HG03135 (cell line): Measurements from ENCODE around the gene NRCAM.

ENCODE experiments used
- ATAC-seq: cut with Tn5 transposase; IDR thresholded peaks from one replicate; pipeline ENCODE4 v1.9.1; 2021; ENCODE audit warnings: mild to moderate bottlenecking, moderate library complexity; ENCODE audit not compliant: unreplicated experiment

NRCAM gene

DNA sequence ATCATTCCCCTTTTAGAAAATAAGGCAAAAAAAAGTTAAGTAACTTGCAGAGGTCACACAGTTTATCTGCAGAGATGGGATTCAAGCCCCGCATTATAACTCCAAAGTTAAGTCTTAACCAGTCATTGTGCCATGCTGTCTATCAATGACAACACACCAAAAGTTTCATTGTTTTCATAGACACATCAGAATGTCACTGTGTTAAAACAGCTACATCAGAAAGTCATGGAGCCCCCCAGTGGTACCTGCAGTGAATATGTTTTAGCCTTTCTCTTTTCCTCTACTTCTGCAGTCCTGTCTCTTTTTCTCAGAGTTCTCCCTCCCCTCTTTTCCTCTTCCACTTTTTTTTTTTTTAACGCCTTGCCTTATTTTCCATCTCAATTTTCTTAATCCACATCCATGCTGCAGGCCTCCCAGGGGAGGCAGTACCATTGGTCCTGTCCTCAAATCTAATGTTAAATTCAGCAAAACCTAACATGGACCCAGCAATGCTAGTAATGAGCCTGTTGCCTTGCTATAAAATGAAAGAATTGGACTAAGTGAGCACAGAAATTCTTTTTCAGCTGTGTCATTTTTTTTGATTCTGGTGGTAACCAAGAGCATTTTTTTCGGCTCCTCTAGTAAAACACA lies 3.8 kb upstream of the NRCAM start:
- ATAC-seq: no peak

DNA sequence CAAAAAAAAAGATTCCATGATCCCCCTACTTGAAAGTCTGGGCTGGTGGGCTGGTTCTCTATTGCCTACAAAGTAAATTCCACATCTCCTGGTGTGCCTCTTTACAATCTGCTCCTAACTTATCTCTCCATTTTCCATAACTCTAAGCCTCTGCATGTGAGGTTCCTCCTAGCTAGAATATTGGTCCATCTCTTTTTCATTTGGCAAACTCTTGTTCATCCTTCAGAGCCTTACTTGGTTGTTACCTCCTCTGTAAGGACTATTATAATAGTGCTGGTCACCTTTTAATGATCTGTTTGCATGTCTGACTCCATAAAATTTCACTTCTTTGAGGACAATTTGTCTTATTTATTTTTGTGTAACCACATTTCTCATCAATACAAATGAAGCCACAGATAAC lies 1.6 kb upstream of the NRCAM start:
- ATAC-seq: no peak

DNA sequence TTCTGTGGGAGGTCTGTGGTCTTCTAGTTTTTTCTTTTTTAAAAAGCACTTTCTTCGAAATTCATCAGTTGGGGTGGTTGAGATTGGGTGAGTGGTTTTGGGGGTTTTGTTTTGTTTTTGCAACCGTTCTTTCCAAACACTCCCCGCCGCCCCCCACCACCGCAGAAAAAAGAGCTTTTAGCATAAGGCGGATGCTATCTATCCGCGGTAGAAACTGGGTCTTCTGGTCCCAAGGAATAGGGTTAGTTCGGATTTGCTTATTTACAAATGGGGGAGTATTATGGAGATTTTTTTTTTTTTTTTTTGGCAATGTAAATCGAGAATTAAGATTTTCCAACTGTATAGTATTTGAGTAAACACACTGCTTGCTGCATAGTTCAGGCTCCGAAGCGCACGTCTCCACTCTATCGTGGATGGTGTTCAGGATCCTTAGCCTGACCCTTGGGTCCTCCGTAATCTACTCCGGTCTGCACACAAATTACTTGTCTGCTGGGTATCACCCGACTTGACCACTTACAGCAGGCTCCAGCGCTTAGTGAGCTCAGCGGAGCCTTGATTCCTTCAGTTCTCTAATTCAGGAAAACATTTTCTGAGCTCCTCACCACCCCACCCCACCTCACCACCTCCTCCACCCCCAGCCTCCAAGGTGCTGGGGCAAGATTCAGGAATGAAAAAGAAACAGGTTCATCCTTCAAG lies 757 bp upstream of the NRCAM start:
- no peak for ATAC-seq

DNA sequence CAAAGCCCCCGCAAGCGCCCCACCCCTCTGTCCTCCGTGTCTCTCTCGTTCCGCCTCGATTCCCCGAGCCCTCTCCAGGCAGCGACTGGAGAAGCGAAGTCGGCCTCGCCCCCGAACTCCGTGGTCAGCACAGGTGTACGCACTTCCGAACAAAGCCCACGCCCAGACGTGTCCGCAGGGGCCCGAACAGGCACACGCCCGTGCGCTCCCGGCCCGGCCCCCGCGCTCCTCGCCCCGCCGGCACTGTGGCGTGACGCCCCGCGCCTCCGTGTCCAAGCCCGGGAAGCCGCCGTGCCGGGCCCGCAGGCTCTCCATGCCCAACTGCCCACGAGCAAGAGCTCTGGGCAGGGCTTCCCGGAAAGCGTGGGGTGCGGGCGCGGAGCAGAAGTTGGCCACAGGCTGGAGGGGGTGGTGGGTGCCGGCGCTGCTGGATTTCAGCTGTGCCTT lies 662 bp downstream of the NRCAM start:
- ATAC-seq: no peak

DNA sequence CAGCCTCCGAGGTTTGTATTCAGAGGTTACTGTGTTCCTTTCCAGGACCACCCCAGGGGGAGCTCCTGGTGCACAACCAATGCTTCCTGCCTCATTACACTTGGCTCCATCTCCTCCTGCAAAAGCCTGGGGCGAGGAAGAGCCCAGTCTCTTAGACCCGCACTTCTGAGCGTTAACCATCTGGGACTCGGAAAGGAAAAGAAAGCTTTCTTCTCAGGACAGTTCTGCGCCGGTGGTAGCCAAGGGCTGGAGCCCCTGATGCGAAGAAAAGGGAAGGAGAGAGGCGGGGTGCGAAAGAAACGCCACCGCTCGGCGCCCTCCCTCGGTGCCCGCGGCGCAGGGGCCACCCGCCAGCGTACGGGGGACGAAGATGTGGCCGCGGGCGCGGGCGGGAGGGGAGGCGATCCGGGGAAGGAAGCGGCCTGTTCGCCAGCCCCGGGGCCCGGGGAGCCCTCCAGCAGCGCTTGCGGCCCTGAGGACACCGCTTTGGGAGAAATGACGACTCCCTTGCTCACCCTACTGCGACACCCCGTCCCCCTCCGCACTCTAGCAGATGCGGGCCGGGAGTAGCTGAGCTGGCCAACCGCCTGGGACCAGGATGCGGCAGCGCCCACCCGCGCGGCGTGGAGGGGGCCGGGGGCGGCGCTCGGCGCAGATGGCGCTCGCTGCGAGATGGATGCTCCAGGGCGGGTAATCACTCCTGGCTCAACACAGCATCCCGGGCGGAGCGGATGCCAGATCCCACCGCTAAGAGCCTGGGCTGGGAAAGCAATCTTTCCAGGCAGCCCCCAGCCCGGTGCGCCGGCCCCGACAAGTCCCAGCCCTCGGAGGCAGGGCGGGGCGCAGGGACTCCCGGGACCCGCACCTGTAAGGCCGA lies 1.3 kb downstream of the NRCAM start:
- no peak for ATAC-seq

DNA sequence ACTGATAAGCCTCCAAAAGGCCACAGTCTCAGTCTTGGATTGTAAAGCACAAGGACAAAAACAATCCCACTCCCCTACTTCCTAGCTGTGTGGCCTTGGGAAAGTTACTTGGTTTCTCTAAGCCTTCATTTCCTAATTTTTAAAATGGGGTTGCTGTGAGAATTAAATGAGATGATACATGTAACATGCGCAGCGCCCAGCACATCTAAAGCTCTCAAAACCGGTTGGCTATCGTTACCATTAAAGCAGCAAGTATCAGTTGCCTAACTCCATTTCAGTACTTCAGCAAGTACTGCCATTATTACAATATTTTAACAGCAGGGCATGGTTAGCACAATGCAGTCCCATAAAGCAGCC lies 1.9 kb downstream of the NRCAM start:
- ATAC-seq: no peak

DNA sequence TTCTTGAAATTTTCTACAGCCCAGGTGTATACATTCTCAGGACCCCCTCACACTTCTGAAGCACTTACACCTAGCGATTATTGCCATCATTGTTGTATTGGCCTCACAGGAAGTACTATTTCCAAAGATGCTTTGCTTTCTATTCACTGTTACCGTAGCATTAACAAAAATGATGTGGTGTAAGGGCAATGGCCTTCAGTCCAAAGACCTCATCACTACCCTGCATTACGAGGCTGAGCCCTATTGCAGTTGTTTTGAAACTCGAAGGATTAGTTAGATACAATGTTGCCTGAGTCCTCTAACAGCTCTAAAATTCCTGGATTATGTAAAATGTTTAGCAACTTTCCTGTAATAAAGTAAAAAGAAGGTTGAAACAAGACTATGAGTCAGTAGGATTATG lies 2.9 kb downstream of the NRCAM start:
- no peak for ATAC-seq

DNA sequence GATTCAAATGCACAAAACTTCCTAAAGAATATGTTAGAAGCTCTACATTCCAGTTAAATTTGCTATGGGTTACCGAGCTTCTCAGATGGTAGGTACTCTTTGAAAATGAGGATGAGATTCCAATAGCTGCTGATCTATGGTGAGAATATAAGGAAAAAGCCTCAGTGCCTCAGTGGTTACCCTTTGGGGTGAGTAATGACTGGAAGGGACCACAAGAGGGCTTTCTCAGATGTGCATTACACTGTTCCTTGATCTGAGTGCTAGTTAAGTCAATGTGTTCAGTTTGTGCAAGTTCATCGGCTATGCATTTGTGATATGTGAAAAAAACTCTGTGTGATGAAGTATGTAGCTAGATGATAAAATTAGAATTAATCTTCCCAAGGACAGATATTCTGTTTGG lies 3.5 kb downstream of the NRCAM start:
- ATAC-seq: peak; percentile 48

DNA sequence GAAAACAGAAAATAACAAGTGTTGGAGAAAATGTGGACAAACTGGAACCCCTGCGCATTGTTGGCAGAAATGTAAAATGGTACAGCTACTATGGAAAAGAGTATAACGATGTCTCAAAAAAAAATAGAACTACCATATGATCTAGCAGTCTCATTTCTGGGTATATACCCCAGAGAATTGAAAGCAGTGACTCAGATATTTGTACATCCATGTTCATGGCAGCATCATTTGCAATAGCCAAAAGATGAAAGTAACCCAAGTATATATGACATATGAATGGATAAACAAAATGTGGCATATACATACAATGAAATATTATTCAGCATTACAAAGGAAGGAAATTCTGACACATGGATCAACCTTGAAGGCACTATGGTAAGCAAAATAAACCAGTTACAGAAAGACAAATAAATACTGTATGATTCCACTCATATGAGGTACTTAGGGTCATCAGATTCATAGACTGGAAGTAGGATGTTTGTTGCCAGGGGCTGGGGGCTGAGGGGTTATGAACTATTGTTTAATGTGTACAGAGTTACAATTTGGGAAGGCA lies 4.9 kb downstream of the NRCAM start:
- ATAC-seq: no peak

DNA sequence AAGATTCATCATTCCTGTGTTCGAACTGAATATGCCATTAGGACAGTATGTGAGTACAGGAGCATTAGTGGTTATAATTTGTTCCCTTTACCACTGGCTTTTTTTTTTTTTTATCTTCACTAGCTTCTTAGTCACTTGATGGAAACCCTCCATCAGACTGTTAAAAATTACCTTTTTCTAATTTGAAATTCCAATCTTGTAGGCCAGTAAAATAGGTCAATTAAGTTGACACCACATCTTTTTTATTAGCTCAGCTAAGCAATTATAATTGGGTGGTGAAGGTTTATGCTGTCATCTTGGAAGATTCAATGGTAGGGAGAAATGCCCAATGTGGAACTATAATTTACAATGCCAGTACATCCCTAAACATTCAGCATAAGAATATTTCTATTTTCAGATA lies 6.1 kb downstream of the NRCAM start:
- no peak for ATAC-seq

DNA sequence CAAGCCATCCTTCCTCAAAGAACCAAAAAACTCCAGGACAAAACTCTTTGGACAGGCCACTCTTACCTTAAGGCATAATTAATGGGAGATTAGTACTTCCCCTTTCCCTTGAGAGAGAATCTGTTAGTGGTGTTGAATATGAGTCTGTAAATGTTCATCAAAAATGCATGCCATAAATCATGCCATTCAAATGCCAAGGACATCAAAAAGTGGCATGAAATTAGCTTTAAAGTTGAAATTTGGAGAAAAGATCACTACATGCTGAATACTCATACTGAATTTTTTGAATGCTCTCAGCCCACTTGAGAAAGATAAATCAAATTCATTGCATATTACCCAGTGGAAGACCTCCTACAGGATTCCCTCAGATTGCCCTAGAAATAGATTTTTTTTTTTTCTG lies 6.7 kb downstream of the NRCAM start:
- ATAC-seq: no peak

DNA sequence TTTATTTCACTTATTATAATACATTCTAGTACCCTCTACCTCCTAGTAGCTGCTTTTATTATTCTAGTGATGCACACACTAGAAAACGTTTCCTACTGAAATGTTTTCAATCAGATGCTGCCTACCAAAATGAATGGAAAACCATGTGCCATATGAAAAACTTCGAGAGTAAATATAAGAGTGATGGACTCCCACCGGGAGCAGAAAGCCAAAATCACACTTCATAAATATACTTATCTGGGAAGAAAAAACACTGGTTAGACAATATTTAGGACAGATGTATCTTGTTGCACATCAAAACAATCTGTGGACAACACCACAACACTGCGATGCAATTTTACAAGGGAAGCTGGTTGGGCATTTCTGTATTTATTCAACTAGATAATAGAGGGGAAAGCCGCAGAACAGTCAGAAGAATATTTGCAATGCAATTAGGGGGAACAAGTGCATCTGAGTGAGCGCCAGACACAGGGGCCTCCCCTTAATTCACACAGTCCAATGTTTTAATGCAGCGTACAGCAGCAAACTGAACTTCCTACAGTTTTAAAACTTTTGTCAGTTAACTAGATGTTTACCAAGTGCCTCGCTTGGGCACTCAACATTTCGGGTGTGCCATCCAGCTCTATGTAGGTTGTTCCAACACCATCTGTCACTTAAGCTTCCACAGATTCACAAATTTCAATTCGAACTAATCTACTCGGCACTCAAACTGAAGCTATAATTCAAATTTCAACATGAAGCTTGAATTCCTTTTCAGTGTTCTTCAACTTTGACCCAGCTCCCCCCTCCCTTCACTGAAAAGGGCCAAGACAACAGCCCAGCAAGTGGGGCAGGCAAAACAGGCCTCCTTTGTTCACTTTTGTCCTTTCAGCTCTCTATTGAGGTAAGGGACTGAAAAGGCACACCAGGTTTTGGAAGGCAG lies 7.4 kb downstream of the NRCAM start:
- ATAC-seq: no peak

DNA sequence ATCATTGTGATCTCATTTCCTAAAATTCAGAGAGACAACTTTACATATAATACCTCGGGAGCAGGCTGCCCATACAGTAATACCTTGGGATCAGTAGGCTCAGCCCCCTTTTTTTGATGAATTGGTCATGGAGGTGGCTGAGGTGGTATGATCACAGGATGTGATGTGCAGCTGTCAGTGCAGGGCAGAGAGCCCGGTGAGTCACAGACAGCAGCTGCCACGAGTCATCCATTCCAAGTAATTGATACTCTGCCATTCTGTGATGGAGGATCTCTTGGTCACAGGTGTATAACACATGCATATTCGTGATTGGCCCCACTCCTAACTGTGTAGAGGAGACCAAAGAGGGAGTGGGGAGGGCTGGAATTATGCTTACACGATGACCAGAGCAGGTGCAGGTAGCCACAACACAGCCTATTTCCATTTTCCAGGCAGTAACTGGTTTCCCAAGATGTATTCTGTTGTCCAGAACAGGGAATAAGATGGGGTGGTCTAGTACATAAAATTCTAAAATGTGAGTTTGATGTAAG lies 14.1 kb downstream of the NRCAM start:
- no peak for ATAC-seq

DNA sequence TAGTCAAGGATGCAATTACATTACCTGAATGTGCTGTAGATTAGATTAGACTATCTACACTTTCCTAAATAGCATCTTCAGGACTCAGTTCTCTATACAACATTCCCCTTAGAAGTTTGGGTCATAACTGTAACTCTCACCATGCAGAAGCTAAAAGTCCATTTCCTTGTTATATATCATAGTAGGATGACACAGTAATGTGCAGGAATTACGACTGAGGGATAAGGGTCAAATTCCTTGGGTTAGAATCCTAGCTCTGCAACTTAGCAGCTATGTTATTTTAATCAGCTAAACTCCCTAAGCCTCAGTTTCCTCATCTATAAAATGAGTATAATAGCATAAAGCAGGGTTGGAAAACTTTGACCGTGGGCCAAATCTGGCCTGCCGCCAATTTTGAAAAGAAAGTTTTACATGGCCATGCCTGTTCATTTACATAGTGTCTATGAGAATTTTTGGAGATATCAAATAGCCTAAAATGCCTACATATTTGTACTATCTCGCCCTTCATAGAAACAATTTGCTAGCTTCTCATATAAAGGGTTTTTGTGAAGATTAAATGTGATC lies 14.8 kb downstream of the NRCAM start:
- no peak for ATAC-seq

DNA sequence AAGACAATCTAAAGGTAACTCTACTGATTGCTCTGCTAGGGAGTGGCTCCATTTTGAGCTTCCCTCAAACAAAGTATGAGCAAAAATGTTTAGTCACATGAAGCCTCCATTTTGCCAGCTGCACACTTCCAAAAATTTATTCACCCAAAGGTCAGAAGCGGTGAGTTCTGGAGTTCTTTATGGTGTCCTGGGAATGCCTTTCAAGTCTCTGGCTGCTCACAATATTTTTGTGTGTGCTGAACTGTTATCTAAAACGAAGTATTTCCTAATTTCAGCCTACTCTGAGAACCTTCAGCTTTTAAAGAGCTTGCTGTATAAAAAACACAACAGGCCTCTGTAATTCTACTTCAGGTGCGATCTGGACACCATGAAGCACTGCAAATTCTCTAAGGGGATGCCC lies 15.6 kb downstream of the NRCAM start:
- no peak for ATAC-seq

DNA sequence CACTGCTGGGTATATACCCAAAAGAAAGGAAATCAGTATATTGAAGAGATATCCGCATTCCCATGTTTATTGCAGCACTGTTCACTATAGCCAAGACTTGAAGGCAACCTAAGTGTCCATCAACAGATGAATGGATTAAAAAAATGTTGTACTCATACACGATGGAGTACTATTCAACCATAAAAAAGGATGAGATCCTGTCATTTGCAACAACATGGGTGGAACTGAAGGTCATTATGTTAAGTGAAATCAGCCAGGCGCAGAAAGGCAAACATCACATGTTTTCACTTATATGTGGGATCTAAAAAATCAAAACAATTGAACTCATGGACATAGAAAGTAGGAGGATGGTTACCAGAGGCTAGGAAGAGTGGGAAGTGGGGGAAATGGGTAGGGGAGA lies 19.3 kb downstream of the NRCAM start:
- no peak for ATAC-seq

DNA sequence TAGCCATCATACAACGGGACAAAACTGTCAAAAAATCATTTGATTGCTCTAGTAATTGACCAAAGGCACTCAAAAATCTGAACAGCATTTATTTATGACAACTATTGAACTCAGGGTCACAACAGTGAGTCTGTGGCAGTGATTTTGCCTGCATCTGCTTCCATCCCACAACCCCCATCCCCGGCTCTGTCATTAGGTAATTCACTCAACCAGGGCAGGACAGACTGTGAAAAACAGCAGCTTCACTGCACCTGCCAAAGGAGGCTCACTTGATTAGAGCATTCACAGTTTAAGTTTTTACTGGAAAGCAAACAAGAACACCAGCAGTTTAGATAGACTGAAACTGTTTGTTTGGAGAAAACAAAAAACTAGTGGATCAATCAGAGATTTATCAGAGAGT lies 22.2 kb downstream of the NRCAM start:
- ATAC-seq: no peak

DNA sequence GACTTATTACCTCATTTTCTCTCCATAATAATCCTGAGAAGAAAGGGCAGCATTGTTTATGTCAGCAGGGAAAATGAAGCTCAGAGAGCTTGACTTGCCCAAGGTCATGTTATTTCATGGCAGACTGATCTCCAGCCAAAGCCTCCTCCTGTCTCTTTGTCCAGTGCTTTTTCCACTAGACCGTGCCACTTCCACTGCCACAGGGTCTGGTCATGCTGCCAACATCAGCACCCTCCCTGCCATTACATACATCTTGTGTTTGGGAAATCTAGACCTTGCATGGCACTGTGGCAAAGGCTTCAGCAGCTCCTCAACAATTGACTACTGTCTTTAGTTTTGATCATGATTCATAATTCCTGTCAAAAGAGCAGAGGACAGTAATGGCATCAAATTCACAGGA lies 25.1 kb downstream of the NRCAM start:
- ATAC-seq: no peak

DNA sequence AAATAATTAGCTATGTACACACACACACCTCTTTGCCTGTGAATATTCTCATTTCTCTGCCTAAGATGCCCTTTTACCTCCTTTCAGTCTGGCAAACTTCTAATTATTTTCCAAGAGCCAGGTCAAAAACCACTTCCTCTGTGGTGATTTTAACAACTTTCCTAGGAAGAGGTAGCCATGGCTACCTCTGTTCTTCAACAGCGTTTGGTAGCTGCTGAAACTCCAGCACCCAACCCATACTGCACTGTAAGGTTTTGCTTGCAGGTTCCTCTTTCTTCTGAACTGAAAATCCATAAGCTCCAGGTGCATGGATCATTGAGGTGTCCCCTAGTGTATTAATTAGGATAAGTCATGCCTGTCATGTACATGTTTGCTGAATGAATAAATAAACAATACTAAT lies 25.6 kb downstream of the NRCAM start:
- no peak for ATAC-seq

DNA sequence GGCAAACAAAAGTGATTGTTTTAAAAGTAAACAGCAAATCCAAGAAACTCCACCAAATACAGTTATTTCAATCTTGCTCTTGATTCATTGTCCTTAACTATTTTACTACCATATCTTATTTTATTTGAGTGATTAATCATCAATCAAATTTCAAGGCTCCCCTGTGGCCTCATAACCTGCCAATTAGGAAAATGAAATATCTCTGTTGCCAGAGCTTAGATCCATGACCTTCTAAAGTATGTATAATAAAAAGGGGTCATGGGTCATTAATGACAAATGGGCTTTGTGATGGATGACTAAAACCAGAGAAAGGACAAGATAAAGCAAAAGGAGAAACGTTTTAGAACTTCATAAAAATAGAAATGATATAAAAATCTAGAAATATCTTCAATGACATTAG lies 28.5 kb downstream of the NRCAM start:
- ATAC-seq: no peak
